GM19238 (cell line): ENCODE measurements around the gene ESR1.
"Not testable (repeated sequence)": the region's sequence is repeated elsewhere in the genome, so short reads cannot be mapped to it uniquely, and the experiment has no call there.

Source experiments
- DNase-seq: peaks from one replicate; pipeline ENCODE4 v3.0.0; 2011; ENCODE audit warnings: low spot score; ENCODE audit not compliant: insufficient read length

Gene ESR1

DNA sequence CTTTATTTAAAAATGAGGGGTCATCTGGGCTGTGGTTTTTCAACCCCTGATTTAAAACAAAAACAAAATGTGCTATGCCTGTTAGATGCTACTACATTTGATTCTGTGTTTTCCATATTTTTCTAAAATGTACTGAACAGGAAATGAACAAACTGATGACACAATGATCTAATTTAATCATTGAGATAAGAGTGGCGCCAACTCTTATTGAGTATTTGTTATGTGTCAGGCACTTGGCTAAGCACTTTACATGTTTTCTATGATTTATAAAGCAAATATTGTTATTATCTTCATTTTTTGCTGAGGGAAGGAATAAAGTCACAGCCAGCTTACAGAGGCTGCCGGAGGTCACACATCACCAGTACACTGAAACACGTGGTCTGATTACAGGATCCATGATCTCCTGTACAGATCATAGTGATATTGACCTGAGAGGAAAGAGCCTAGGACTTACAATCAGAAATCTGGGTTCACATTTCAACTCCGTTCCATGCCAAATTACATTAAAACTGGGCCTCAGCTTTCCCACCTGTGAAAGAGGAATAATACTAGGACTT, 166.7 kb downstream of the ESR1 start:
- no peak for DNase-seq

DNA sequence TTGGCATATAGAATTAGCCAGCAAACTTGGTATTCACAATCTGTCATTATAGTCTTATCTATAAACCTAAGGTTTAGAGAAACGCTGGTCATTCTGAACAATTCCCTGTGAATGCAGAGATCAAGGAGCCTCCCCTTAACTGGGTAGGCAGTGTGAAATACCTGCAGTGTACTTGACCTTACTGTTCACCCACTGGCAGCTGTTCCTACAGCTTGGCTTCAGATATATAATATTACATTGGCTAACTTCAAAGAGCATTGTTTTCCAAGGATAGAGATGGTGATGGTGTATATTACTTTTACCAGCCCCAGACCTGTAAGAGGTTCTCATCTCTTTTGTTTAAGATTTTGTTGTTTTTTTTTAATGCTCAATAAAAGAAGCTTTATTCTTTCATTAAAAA, 168.3 kb downstream of the ESR1 start:
- DNase-seq = no peak

DNA sequence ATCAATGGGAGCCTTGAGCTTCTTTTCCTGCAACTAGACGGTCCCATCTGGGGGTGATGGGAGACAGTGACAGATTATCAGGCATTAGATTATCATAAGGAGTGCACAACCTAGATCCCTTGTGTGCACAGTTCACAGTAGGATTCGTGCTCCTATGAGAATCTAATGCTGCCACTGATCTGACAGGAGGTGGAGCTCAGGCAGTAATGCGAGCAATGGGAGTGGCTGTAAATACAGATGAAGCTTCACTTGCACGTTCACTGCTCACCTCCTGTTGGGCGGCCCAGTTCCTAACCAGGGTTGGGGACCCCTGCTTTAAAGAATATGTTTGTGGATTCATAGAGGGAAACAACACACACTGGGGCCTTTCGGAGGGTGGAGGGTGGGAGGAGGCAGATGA, 180.7 kb downstream of the ESR1 start:
- not testable (repeated sequence) for DNase-seq

GRCh38 chr6:151992091-151992490, 184.6 kb downstream of the ESR1 start:
- no peak for DNase-seq

- DNase-seq = no peak
Observed at GRCh38 chr6:151993364-151993763, 185.9 kb downstream of the ESR1 start.

- DNase-seq = no peak
Observed at GRCh38 chr6:151998784-151999183, 191.3 kb downstream of the ESR1 start.

DNA sequence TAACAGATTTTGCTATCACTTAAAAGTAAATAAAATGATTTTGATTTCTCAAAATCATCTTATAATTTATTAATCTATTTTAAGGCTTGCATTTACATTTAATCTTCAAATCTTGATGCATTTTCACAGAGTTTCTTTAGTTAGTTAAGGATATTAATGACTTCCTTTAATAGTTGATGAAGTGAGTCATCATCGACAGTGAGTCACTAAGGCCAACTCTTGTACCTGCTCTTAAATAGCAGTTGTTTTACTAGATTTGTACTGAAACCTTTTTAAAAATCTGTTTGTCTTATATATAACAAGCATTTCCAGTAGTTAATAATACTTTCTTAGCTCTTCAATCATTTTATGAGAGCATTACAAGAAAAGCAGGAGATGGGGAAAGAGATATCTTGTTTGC, 191.7 kb downstream of the ESR1 start:
- no peak for DNase-seq

- DNase-seq = no peak
Observed at GRCh38 chr6:152001408-152001807, 193.9 kb downstream of the ESR1 start.

DNA sequence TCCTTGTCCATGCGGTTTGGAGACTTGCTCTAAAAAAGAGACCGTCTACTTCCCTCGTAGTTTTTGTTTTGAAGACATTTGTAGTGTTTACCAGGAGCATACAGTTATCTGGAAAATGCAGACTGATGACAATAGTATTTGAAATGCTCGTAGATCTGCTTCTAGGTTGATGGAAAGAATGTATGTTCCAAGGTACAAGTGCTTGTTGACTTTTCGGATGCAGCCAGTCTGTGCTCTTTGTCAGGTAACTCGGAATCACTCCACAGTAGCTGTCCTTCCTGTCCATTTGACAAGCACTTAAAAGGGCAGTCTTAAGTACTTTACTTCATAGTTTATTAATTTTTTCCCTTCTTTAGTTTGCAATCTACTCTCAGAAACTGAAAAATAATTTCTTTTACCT, 194.8 kb downstream of the ESR1 start:
- no peak for DNase-seq

DNA sequence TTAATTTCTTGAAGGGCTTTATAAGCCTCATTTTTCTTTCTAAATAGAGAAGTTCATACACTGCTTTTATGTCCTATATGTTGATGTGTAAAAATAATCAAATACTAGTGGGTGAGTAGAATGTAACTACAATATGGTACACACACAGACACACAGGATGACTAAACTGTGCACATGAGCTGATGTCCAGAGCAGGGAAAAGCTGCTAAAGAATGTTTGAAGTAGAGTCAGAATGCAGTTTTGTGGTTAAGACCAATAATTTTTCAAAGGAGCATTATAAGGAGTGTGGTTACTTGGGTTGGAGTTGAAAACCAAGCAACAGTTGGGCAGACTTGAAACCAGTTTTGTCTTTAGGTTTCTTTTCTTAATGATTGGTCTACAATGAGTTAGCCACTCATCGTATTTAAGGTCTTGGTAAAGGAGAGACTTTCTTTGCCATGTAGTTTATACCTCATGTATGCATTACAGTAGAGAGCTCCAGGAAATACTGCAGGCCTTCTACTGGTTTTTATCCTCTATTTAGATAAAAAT, 196.6 kb downstream of the ESR1 start:
- no peak for DNase-seq

DNA sequence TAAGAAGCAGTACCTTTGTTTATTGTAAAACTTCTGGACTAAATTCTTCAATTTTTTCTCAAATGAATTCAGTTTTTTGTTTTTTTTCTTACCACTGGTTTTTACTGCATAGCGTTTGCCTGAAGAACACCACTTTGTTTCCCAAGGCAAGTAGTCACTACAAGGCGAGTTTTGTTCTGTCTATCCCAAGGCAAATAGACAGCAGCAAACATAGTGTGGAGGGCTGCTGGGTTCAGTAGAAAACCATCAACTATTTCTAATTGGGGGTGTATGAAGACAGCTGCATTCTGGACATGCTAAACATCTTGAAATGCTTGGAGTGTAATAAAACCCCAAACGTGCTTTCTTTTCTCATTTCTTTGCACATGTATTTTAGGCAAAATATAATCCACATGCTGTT, 197.4 kb downstream of the ESR1 start:
- no peak for DNase-seq

GRCh38 chr6:152008779-152009178, 201.3 kb downstream of the ESR1 start:
- DNase-seq = no peak

DNA sequence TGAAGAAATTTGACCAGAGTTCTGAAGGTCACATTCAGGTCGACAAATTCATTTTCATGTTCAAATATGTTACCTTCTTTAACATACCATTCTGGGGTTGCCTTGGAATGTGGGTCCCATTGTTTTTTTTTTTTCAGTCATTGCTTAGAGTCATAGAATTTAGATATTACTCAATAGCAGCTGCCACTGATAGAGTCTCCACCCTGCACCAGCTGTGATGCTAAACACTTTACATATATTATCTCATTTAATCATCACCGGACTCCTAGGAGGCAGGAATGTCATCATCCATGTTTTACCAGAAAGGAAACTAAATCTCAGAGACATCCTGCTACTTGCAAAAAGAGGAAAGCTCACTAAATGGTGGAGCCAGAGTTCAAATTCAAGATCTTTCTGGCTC, 204.7 kb downstream of the ESR1 start:
- DNase-seq = no peak

GRCh38 chr6:152018876-152019275, 211.4 kb downstream of the ESR1 start:
- DNase-seq = no peak

GRCh38 chr6:152022303-152022702, 214.8 kb downstream of the ESR1 start:
- DNase-seq = no peak

GRCh38 chr6:152023613-152024012, 216.1 kb downstream of the ESR1 start:
- DNase-seq = no peak

GRCh38 chr6:152026291-152026690, 218.8 kb downstream of the ESR1 start:
- no peak for DNase-seq

GRCh38 chr6:152026744-152027143, 219.3 kb downstream of the ESR1 start:
- DNase-seq = not testable (repeated sequence)

- DNase-seq = not testable (repeated sequence)
Observed at GRCh38 chr6:152033765-152034164, 226.3 kb downstream of the ESR1 start.

DNA sequence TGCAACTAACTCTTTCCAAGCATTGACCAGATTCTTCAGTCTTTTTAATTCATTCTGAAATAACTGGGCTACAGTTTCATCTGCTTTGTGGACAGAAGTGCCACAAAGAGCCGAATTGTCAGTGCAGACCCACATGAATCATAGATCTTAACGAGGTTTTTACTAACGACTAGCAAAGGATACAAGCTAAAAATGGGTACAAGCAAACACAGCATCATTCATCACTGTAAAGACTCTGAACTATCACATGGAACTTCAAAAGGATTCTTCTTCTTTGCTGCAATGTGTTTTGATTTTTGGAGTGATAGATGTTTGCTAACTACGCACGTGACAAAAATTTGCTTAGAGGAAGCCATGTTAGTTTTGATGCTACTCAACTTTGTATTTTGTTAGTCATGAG, 227.1 kb downstream of the ESR1 start:
- DNase-seq = no peak

DNA sequence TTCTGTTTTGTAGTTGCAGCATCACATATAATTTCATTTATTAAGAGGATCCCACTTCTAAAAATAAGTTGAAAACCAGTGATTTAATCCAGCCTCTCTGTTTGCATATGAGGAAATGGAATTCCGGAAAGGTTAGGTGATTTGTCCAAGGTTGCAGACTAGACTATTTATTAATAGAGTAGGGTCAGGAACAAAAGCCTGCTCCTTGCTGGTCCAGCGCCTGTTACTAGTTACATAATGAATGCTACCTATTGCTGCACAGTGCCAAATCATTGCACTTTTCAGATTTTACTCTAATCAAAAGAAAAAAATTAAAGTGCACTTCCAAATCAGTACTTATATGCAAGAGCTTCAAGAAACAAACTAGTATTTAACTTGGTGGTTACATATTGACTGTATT, 238.6 kb downstream of the ESR1 start:
- DNase-seq = no peak

- no peak for DNase-seq
Observed at GRCh38 chr6:152048921-152049320, 241.4 kb downstream of the ESR1 start.

- no peak for DNase-seq
Observed at GRCh38 chr6:152049502-152049901, 242.0 kb downstream of the ESR1 start.
